Subcutaneous adipose tissue (tissue), 4 donors: ENCODE measurements around the gene ACSF3. TPM values are rescaled to one million over a fixed set of nuclear protein-coding genes. Genes with fewer than 3 reads are reported as not detected.

ENCODE experiments used
- CTCF ChIP-seq: fragments of 450-650 bp; IDR thresholded peaks from one replicate; pipeline ENCODE4 v1.5.1; 2016; ENCODE audit warnings: low read depth, mild to moderate bottlenecking, control low read depth, antibody characterized with exemption, moderate library complexity
- total RNA-seq, 4 donors: library from RNA; depleted of rRNA; stranded (reverse); fragments of >200 nt; gene quantifications; one replicate each; pipeline ENCODE4 v1.1.0, GENCODE V29; 2016

Gene ACSF3
- total RNA-seq, 4 donors from 2014 or later: 17.4 to 40.1 (median 22.5) TPM

- no peak for TF ChIP-seq CTCF
Observed at GRCh38 chr16:89160977-89161701, 67.5 kb downstream of the ACSF3 start.

- no peak for TF ChIP-seq CTCF
Observed at GRCh38 chr16:89161763-89162713, 68.4 kb downstream of the ACSF3 start.

GRCh38 chr16:89163297-89163696 is 69.6 kb downstream of the ACSF3 start:
- no peak for TF ChIP-seq CTCF

GRCh38 chr16:89164436-89164835 is 70.8 kb downstream of the ACSF3 start:
- TF ChIP-seq CTCF: no peak

- TF ChIP-seq CTCF: no peak
Observed at GRCh38 chr16:89164847-89165680, 71.4 kb downstream of the ACSF3 start.

- no peak for TF ChIP-seq CTCF
Observed at GRCh38 chr16:89166696-89167424, 73.2 kb downstream of the ACSF3 start.
